Measurements from ENCODE around the gene SMURF2.
"Not testable (repeated sequence)": the region's sequence is repeated elsewhere in the genome, so short reads cannot be mapped to it uniquely, and the experiment has no call there.

SMURF2 gene

GRCh38 chr17:64614266-64615027 is 47.7 kb downstream of the SMURF2 start:
- H3K9me3 ChIP-seq (ENCODE audit: control insufficient read depth, insufficient read depth, low read length) = no peaks in the 10 kb centered on the region
- H3K27me3 ChIP-seq (ENCODE audit: control insufficient read depth, insufficient read depth, low read length) = no peaks in the 10 kb centered on the region
- H3K36me3 ChIP-seq (ENCODE audit: control insufficient read depth, insufficient read depth, low read length) = no peaks in the 10 kb centered on the region
- WGBS (ENCODE audit: insufficient coverage, insufficient read length) = no CpG with 5 or more reads among the region's 2 CpGs
- no peaks in the 10 kb centered on the region for H3K4me1 ChIP-seq (ENCODE audit: control insufficient read depth, insufficient read depth, low read length)
- H3K27ac ChIP-seq (ENCODE audit: low read length) = no peak overlapping the region
- no peak overlapping the region for H3K4me3 ChIP-seq (ENCODE audit: low read length)
- DNase-seq (ENCODE audit: low read depth, low spot score) = no peak

GRCh38 chr17:64611369-64611768 is 50.7 kb downstream of the SMURF2 start:
- Histone ChIP-seq H3K9me3 (ENCODE audit: control insufficient read depth, insufficient read depth, low read length) (no peaks in the 10 kb centered on the region), H3K27ac (ENCODE audit: low read length) (no peak overlapping the region), H3K27me3 (ENCODE audit: control insufficient read depth, insufficient read depth, low read length) (no peaks in the 10 kb centered on the region), H3K4me3 (ENCODE audit: low read length) (no peak overlapping the region), H3K4me1 (ENCODE audit: control insufficient read depth, insufficient read depth, low read length) (no peaks in the 10 kb centered on the region), H3K36me3 (ENCODE audit: control insufficient read depth, insufficient read depth, low read length) (no peaks in the 10 kb centered on the region)
- no peak for DNase-seq (ENCODE audit: low read depth, low spot score)
- WGBS (ENCODE audit: insufficient coverage, insufficient read length) = 100% methylated on average over 4 of the region's 7 CpGs

GRCh38 chr17:64610244-64610643 is 51.9 kb downstream of the SMURF2 start:
- H3K9me3 ChIP-seq (ENCODE audit: control insufficient read depth, insufficient read depth, low read length); H3K27me3 ChIP-seq (ENCODE audit: control insufficient read depth, insufficient read depth, low read length); H3K27ac ChIP-seq (ENCODE audit: low read length); H3K4me1 ChIP-seq (ENCODE audit: control insufficient read depth, insufficient read depth, low read length); DNase-seq (ENCODE audit: low read depth, low spot score); H3K36me3 ChIP-seq (ENCODE audit: control insufficient read depth, insufficient read depth, low read length); H3K4me3 ChIP-seq (ENCODE audit: low read length): not testable (repeated sequence)
- whole genome bisulfite sequencing (ENCODE audit: insufficient coverage, insufficient read length) = no CpG with 5 or more reads among the region's 2 CpGs

GRCh38 chr17:64608571-64608981 is 53.5 kb downstream of the SMURF2 start:
- no CpG with 5 or more reads among the region's 2 CpGs for WGBS (ENCODE audit: insufficient coverage, insufficient read length)
- Histone ChIP-seq H3K36me3 (ENCODE audit: control insufficient read depth, insufficient read depth, low read length) (no peaks in the 10 kb centered on the region), H3K27me3 (ENCODE audit: control insufficient read depth, insufficient read depth, low read length) (no peaks in the 10 kb centered on the region), H3K4me3 (ENCODE audit: low read length) (no peak overlapping the region), H3K4me1 (ENCODE audit: control insufficient read depth, insufficient read depth, low read length) (no peaks in the 10 kb centered on the region), H3K27ac (ENCODE audit: low read length) (no peak overlapping the region), H3K9me3 (ENCODE audit: control insufficient read depth, insufficient read depth, low read length) (no peaks in the 10 kb centered on the region)
- DNase-seq (ENCODE audit: low read depth, low spot score) = no peak

- no peak for DNase-seq (ENCODE audit: low read depth, low spot score)
- no peak overlapping the region for H3K27ac ChIP-seq (ENCODE audit: low read length)
Measured at GRCh38 chr17:64607862-64608565, 54.1 kb downstream of the SMURF2 start.

GRCh38 chr17:64604532-64604931 is 57.6 kb downstream of the SMURF2 start:
- H3K4me3 ChIP-seq (ENCODE audit: low read length); H3K9me3 ChIP-seq (ENCODE audit: control insufficient read depth, insufficient read depth, low read length); H3K27me3 ChIP-seq (ENCODE audit: control insufficient read depth, insufficient read depth, low read length); H3K4me1 ChIP-seq (ENCODE audit: control insufficient read depth, insufficient read depth, low read length); H3K36me3 ChIP-seq (ENCODE audit: control insufficient read depth, insufficient read depth, low read length); DNase-seq (ENCODE audit: low read depth, low spot score); H3K27ac ChIP-seq (ENCODE audit: low read length): not testable (repeated sequence)
- no CpG with 5 or more reads among the region's 12 CpGs for WGBS (ENCODE audit: insufficient coverage, insufficient read length)

More at GRCh38 chr17:64607862-64608565, 54.1 kb downstream of the SMURF2 start:
- Histone ChIP-seq H3K4me3 (ENCODE audit: low read length) (no peak overlapping the region), H3K27me3 (ENCODE audit: control insufficient read depth, insufficient read depth, low read length) (no peaks in the 10 kb centered on the region), H3K4me1 (ENCODE audit: control insufficient read depth, insufficient read depth, low read length) (no peaks in the 10 kb centered on the region), H3K9me3 (ENCODE audit: control insufficient read depth, insufficient read depth, low read length) (no peaks in the 10 kb centered on the region), H3K36me3 (ENCODE audit: control insufficient read depth, insufficient read depth, low read length) (no peaks in the 10 kb centered on the region)
- WGBS (ENCODE audit: insufficient coverage, insufficient read length) = no CpG with 5 or more reads among the region's 2 CpGs

GRCh38 chr17:64603987-64604386 is 58.1 kb downstream of the SMURF2 start:
- Histone ChIP-seq H3K4me3 (ENCODE audit: low read length) (no peak overlapping the region), H3K36me3 (ENCODE audit: control insufficient read depth, insufficient read depth, low read length) (no peaks in the 10 kb centered on the region), H3K27me3 (ENCODE audit: control insufficient read depth, insufficient read depth, low read length) (no peaks in the 10 kb centered on the region), H3K27ac (ENCODE audit: low read length) (no peak overlapping the region), H3K4me1 (ENCODE audit: control insufficient read depth, insufficient read depth, low read length) (peaks cover 3% of the 10 kb centered on the region; the same call in 1 of the 2 replicates), H3K9me3 (ENCODE audit: control insufficient read depth, insufficient read depth, low read length) (no peaks in the 10 kb centered on the region)
- DNase-seq (ENCODE audit: low read depth, low spot score) = no peak
- WGBS (ENCODE audit: insufficient coverage, insufficient read length) = no CpG with 5 or more reads among the region's 1 CpG

GRCh38 chr17:64599827-64600226 is 62.3 kb downstream of the SMURF2 start:
- WGBS (ENCODE audit: insufficient coverage, insufficient read length) = no CpG with 5 or more reads among the region's 1 CpG
- no peaks in the 10 kb centered on the region for H3K9me3 ChIP-seq (ENCODE audit: control insufficient read depth, insufficient read depth, low read length)
- H3K27ac ChIP-seq (ENCODE audit: low read length) = no peak overlapping the region
- H3K4me1 ChIP-seq (ENCODE audit: control insufficient read depth, insufficient read depth, low read length) = peaks cover 3% of the 10 kb centered on the region; the same call in 1 of the 2 replicates
- no peak for DNase-seq (ENCODE audit: low read depth, low spot score)
- H3K27me3 ChIP-seq (ENCODE audit: control insufficient read depth, insufficient read depth, low read length) = no peaks in the 10 kb centered on the region
- H3K36me3 ChIP-seq (ENCODE audit: control insufficient read depth, insufficient read depth, low read length) = no peaks in the 10 kb centered on the region
- H3K4me3 ChIP-seq (ENCODE audit: low read length) = no peak overlapping the region

GRCh38 chr17:64599187-64599676 is 62.9 kb downstream of the SMURF2 start:
- no peaks in the 10 kb centered on the region for H3K27me3 ChIP-seq (ENCODE audit: control insufficient read depth, insufficient read depth, low read length)
- no peaks in the 10 kb centered on the region for H3K9me3 ChIP-seq (ENCODE audit: control insufficient read depth, insufficient read depth, low read length)
- peaks cover 3% of the 10 kb centered on the region; the same call in 1 of the 2 replicates for H3K4me1 ChIP-seq (ENCODE audit: control insufficient read depth, insufficient read depth, low read length)
- no peak overlapping the region for H3K27ac ChIP-seq (ENCODE audit: low read length)
- H3K36me3 ChIP-seq (ENCODE audit: control insufficient read depth, insufficient read depth, low read length) = no peaks in the 10 kb centered on the region
- WGBS (ENCODE audit: insufficient coverage, insufficient read length) = no CpG with 5 or more reads among the region's 10 CpGs
- DNase-seq (ENCODE audit: low read depth, low spot score) = no peak
- H3K4me3 ChIP-seq (ENCODE audit: low read length) = no peak overlapping the region

- WGBS (ENCODE audit: insufficient coverage, insufficient read length) = no CpG with 5 or more reads among the region's 2 CpGs
- DNase-seq (ENCODE audit: low read depth, low spot score) = no peak
- H3K27me3 ChIP-seq (ENCODE audit: control insufficient read depth, insufficient read depth, low read length) = no peaks in the 10 kb centered on the region
- no peaks in the 10 kb centered on the region for H3K36me3 ChIP-seq (ENCODE audit: control insufficient read depth, insufficient read depth, low read length)
- H3K9me3 ChIP-seq (ENCODE audit: control insufficient read depth, insufficient read depth, low read length) = no peaks in the 10 kb centered on the region
- H3K27ac ChIP-seq (ENCODE audit: low read length) = no peak overlapping the region
- H3K4me1 ChIP-seq (ENCODE audit: control insufficient read depth, insufficient read depth, low read length) = peaks cover 3% of the 10 kb centered on the region; the same call in 1 of the 2 replicates
- no peak overlapping the region for H3K4me3 ChIP-seq (ENCODE audit: low read length)
Measured at GRCh38 chr17:64598672-64599071, 63.4 kb downstream of the SMURF2 start.

Measured in iPS DF 6.9 (cell line).